Trophoblast cell (in vitro differentiated cells and primary cell): ENCODE data around the gene KIRREL3.

ENCODE experiments used
- DNase-seq, 2 donors: peaks; one replicate each; pipeline ENCODE4 v3.0.0-alpha.2; 2016
- H2AFZ ChIP-seq: 2 replicates; pipeline ENCODE4 v1.6.1; 2013; ENCODE audit warnings: low read length, moderate library complexity, mild to moderate bottlenecking; ENCODE audit not compliant: insufficient read depth, poor library complexity
- H2AK5ac ChIP-seq: 2 replicates; pipeline ENCODE4 v1.6.1; 2013; ENCODE audit warnings: mild to moderate bottlenecking, low read length
- H2BK120ac ChIP-seq: 2 replicates; pipeline ENCODE4 v1.6.1; 2013; ENCODE audit warnings: low read length, mild to moderate bottlenecking, moderate library complexity; ENCODE audit not compliant: insufficient read depth, poor library complexity
- H2BK12ac ChIP-seq: 2 replicates; pipeline ENCODE4 v1.6.1; 2013; ENCODE audit warnings: mild to moderate bottlenecking, low read length, moderate library complexity
- H2BK5ac ChIP-seq: 2 replicates; pipeline ENCODE4 v1.6.1; 2013; ENCODE audit warnings: low read length, low read depth, moderate library complexity, mild to moderate bottlenecking; ENCODE audit not compliant: poor library complexity
- H3K14ac ChIP-seq: 2 replicates; pipeline ENCODE4 v1.6.1; 2013; ENCODE audit warnings: mild to moderate bottlenecking, low read length
- H3K18ac ChIP-seq: 2 replicates; pipeline ENCODE4 v1.6.1; 2013; ENCODE audit warnings: mild to moderate bottlenecking, low read length
- H3K23ac ChIP-seq: 2 replicates; pipeline ENCODE4 v1.6.1; 2013; ENCODE audit warnings: low read length
- H3K27ac ChIP-seq: 2 replicates; pipeline ENCODE4 v1.5.1; 2013; ENCODE audit warnings: low read depth, mild to moderate bottlenecking, inconsistent platforms, low read length, moderate library complexity
- H3K27me3 ChIP-seq: 2 replicates; pipeline ENCODE4 v1.6.1; 2013; ENCODE audit warnings: inconsistent platforms, mild to moderate bottlenecking, low read length, moderate library complexity; ENCODE audit not compliant: insufficient read depth
- H3K36me3 ChIP-seq, 2 experiments: 1 replicate in 1 of 2; 2 replicates in 1 of 2; pipeline ENCODE4 v1.6.1; 2013; ENCODE audit warnings: low read length in 2 of 2, mild to moderate bottlenecking in 2 of 2, moderate library complexity in 1 of 2; ENCODE audit not compliant: insufficient read depth in 2 of 2, control insufficient read depth in 1 of 2
- H3K4ac ChIP-seq: 2 replicates; pipeline ENCODE4 v1.6.1; 2013; ENCODE audit warnings: low read depth, mild to moderate bottlenecking, low read length, moderate library complexity
- H3K4me1 ChIP-seq, 2 experiments: 1 replicate in 1 of 2; 2 replicates in 1 of 2; pipeline ENCODE4 v1.6.1; 2013; ENCODE audit warnings: low read length in 2 of 2, mild to moderate bottlenecking in 2 of 2, moderate library complexity in 1 of 2; ENCODE audit not compliant: insufficient read depth in 2 of 2, control insufficient read depth in 1 of 2
- H3K4me2 ChIP-seq: 2 replicates; pipeline ENCODE4 v1.6.1; 2013; ENCODE audit warnings: inconsistent platforms, mild to moderate bottlenecking, low read length, moderate library complexity
- H3K4me3 ChIP-seq: 2 replicates; pipeline ENCODE4 v1.5.1; 2013; ENCODE audit warnings: mild to moderate bottlenecking, low read depth, low read length, inconsistent platforms
- H3K79me1 ChIP-seq: one replicate; pipeline ENCODE4 v1.6.1; 2013; ENCODE audit warnings: low read length
- H3K79me2 ChIP-seq: 2 replicates; pipeline ENCODE4 v1.6.1; 2013; ENCODE audit warnings: low read length, mild to moderate bottlenecking; ENCODE audit not compliant: control insufficient read depth, insufficient read depth, poor library complexity
- H3K9ac ChIP-seq: 2 replicates; pipeline ENCODE4 v1.6.1; 2013; ENCODE audit warnings: mild to moderate bottlenecking, low read length
- H3K9me3 ChIP-seq: 2 replicates; pipeline ENCODE4 v1.6.1; 2013; ENCODE audit warnings: low read depth, mild to moderate bottlenecking, control low read depth, inconsistent platforms, low read length; ENCODE audit not compliant: insufficient read depth
- H4K12ac ChIP-seq: 2 replicates; pipeline ENCODE4 v1.6.1; 2013; ENCODE audit warnings: low read depth, mild to moderate bottlenecking, low read length, moderate library complexity
- H4K8ac ChIP-seq: 2 replicates; pipeline ENCODE4 v1.6.1; 2013; ENCODE audit warnings: low read depth, mild to moderate bottlenecking, low read length, moderate library complexity
- H4K91ac ChIP-seq: one replicate; pipeline ENCODE4 v1.6.1; 2013; ENCODE audit warnings: low read depth, mild to moderate bottlenecking, low read length, moderate library complexity
- WGBS: extraction: QIAGEN DNeasy Blood & Tissue Kit; methylation state at CpG from one replicate; pipeline ENCODE4 v1.1.7; 2013; ENCODE audit warnings: missing lambda C conversion rate; ENCODE audit not compliant: insufficient read length, insufficient coverage; ENCODE audit errors: extremely low coverage; 5-methylcytosine and 5-hydroxymethylcytosine counted together

Gene KIRREL3

GRCh38 chr11:126840201-126840886 is 160.2 kb downstream of the KIRREL3 start:
- H3K4me1 ChIP-seq, result peaks cover 5 to 6% of the 10 kb centered on the region in 2 experiments
- no peak overlapping the region for H3K14ac ChIP-seq
- H3K79me2 ChIP-seq, result no peaks in the 10 kb centered on the region
- no peak overlapping the region for H3K4me3 ChIP-seq
- H3K23ac ChIP-seq, result no peak overlapping the region
- no peak overlapping the region for H2AFZ ChIP-seq
- H3K27me3 ChIP-seq, result no peaks in the 10 kb centered on the region
- WGBS, result no CpG with 5 or more reads among the region's 7 CpGs
- H2BK120ac ChIP-seq, result no peak overlapping the region
- no peak overlapping the region for H3K4me2 ChIP-seq
- peaks cover 2% of the 10 kb centered on the region for H3K9me3 ChIP-seq
- H3K18ac ChIP-seq, result no peak overlapping the region
- no peak overlapping the region for H3K4ac ChIP-seq
- DNase-seq, result peak; percentile 11 to 50
- no peak overlapping the region for H2AK5ac ChIP-seq
- no peak overlapping the region for H3K27ac ChIP-seq
- H3K9ac ChIP-seq, result no peak overlapping the region
- H3K36me3 ChIP-seq, result no peaks in the 10 kb centered on the region
- no peak overlapping the region for H4K91ac ChIP-seq
- H4K12ac ChIP-seq, result no peak overlapping the region
- no peaks in the 10 kb centered on the region for H3K79me1 ChIP-seq
- H2BK12ac ChIP-seq, result no peak overlapping the region
- H2BK5ac ChIP-seq, result no peak overlapping the region
- no peak overlapping the region for H4K8ac ChIP-seq

- Histone ChIP-seq H3K18ac (no peak overlapping the region), H4K91ac (no peak overlapping the region), H4K8ac (no peak overlapping the region), H3K9me3 (peaks cover 2% of the 10 kb centered on the region), H3K4me1 (peaks cover 5 to 6% of the 10 kb centered on the region in 2 experiments), H3K79me2 (no peaks in the 10 kb centered on the region), H3K14ac (no peak overlapping the region), H3K79me1 (no peaks in the 10 kb centered on the region), H3K27ac (no peak overlapping the region), H3K9ac (no peak overlapping the region), H2BK120ac (no peak overlapping the region), H3K4me2 (no peak overlapping the region), H2BK5ac (no peak overlapping the region), H3K36me3 (no peaks in the 10 kb centered on the region), H2AFZ (no peak overlapping the region), H3K27me3 (no peaks in the 10 kb centered on the region), H2BK12ac (no peak overlapping the region), H3K4me3 (no peak overlapping the region), H3K23ac (no peak overlapping the region), H3K4ac (no peak overlapping the region), H2AK5ac (no peak overlapping the region), H4K12ac (no peak overlapping the region)
- no peak for DNase-seq
- WGBS, result no CpG with 5 or more reads among the region's 7 CpGs
These were observed 161.1 kb downstream of the KIRREL3 start for GRCh38 chr11:126839496-126839895.

GRCh38 chr11:126838779-126839178 is 161.8 kb downstream of the KIRREL3 start:
- H3K79me1 ChIP-seq, result no peaks in the 10 kb centered on the region
- no peak overlapping the region for H3K4me2 ChIP-seq
- peaks cover 5 to 6% of the 10 kb centered on the region in 2 experiments for H3K4me1 ChIP-seq
- no peaks in the 10 kb centered on the region for H3K27me3 ChIP-seq
- no peak overlapping the region for H3K4ac ChIP-seq
- no peak overlapping the region for H2BK5ac ChIP-seq
- no peak overlapping the region for H4K12ac ChIP-seq
- H2BK120ac ChIP-seq, result no peak overlapping the region
- no CpG with 5 or more reads among the region's 5 CpGs for WGBS
- H2AFZ ChIP-seq, result no peak overlapping the region
- peaks cover 2% of the 10 kb centered on the region for H3K9me3 ChIP-seq
- no peak overlapping the region for H4K91ac ChIP-seq
- H3K27ac ChIP-seq, result no peak overlapping the region
- H2BK12ac ChIP-seq, result peak overlapping the region; percentile 8
- H3K36me3 ChIP-seq, result no peaks in the 10 kb centered on the region
- no peak overlapping the region for H3K4me3 ChIP-seq
- no peak overlapping the region for H3K23ac ChIP-seq
- H3K79me2 ChIP-seq, result no peaks in the 10 kb centered on the region
- H4K8ac ChIP-seq, result no peak overlapping the region
- H3K18ac ChIP-seq, result no peak overlapping the region
- no peak overlapping the region for H3K14ac ChIP-seq
- no peak for DNase-seq
- H2AK5ac ChIP-seq, result no peak overlapping the region
- H3K9ac ChIP-seq, result no peak overlapping the region

- no peak overlapping the region for H3K27ac ChIP-seq
- no peak overlapping the region for H2BK12ac ChIP-seq
- no peak overlapping the region for H4K91ac ChIP-seq
- H3K79me1 ChIP-seq, result no peaks in the 10 kb centered on the region
- no peak overlapping the region for H3K4me3 ChIP-seq
- no peaks in the 10 kb centered on the region for H3K36me3 ChIP-seq
- no peak for DNase-seq
- no peak overlapping the region for H3K4me2 ChIP-seq
- no peak overlapping the region for H2BK120ac ChIP-seq
- no peak overlapping the region for H3K9ac ChIP-seq
- H3K4me1 ChIP-seq, result peaks cover 5 to 6% of the 10 kb centered on the region in 2 experiments
- no peak overlapping the region for H3K18ac ChIP-seq
- peaks cover 2% of the 10 kb centered on the region for H3K9me3 ChIP-seq
- no peak overlapping the region for H3K23ac ChIP-seq
- no peak overlapping the region for H2AFZ ChIP-seq
- H3K27me3 ChIP-seq, result no peaks in the 10 kb centered on the region
- no peaks in the 10 kb centered on the region for H3K79me2 ChIP-seq
- H2BK5ac ChIP-seq, result no peak overlapping the region
- no peak overlapping the region for H3K14ac ChIP-seq
- H2AK5ac ChIP-seq, result no peak overlapping the region
- H4K8ac ChIP-seq, result no peak overlapping the region
- no peak overlapping the region for H4K12ac ChIP-seq
- no CpG with 5 or more reads among the region's 3 CpGs for WGBS
- H3K4ac ChIP-seq, result no peak overlapping the region
These were observed 163.0 kb downstream of the KIRREL3 start for GRCh38 chr11:126837581-126837980.
